ENCODE data around the gene SP6. TPM values are rescaled to one million over a fixed set of nuclear protein-coding genes. Genes with fewer than 3 reads are reported as not detected.

Gene SP6
- total RNA-seq, 1 experiment from 2014 or later = 10.8 TPM

DNA sequence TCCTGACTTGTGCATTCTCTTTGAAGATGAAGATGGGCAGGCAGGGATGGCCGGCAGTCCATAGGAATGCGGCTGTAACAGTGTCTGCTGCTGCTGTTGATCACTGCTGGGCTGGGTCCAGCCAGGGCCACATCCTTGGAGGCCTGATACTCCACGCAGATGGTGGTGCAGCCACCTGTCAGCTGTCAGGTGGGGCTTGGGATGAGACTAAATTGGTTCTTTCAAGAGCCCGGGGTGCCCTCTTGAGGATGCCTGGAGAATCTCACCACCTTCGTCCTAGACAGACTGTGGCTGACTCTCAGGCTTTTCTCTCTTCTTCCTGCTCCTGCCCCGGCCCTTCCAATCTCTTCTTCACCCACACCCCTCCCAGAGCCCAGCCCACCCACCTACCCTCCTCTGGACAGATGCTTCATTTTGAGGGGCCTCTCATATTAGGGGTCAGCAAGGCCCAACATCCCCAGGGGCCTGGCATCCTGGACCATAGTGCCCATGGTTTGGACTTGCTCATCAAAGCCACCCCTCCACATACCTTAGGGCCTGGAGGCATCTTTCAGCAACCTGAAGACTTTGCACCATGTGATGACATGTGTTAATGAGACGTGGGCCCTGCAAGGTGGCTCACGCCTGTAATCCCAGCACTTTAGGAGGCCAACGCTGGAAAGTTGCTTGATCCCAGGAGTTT, 48.5 kb downstream of the SP6 start (continued):
- no peak for TF ChIP-seq ELF1 (IDR thresholded peaks at IDR 0.05; ENCODE audit: borderline replicate concordance, low read depth)
- no peak for TF ChIP-seq EZH2 (IDR thresholded peaks at IDR 0.05)

- H3K27me3 ChIP-seq (ENCODE audit: insufficient read depth, low read length) = peaks cover 11% of the 10 kb centered on the region; the same call in 1 of the 2 replicates
- ChIA-PET RAD21 (ENCODE audit: low non-redundant PET in 1 of 2, low total read pairs in 2 of 2, uncharacterized antibody in 2 of 2, unreplicated experiment in 2 of 2) (no interaction called here), POLR2A (no interaction called here), CTCF (interaction anchor here (0.7 to 1.4 kb wide), 9 partner anchors 16 to 216 kb away, joined by 3 to 5 read pairs (median 3); partner anchors contain the start of genes CDK5RAP3 and TBKBP1)
- no peak overlapping the region for H2AFZ ChIP-seq (ENCODE audit: low read depth, low read length, poor library complexity, severe bottlenecking)
- intact Hi-C loops (cut with micrococcal nuclease) = loop anchor here (1.0 to 5.0 kb wide), 5 partner anchors 26 to 181 kb away; partner anchors contain the start of gene TBX21
- TF ChIP-seq ELF1 (IDR thresholded peaks at IDR 0.05; ENCODE audit: borderline replicate concordance, low read depth) (no peak), RAD21 (IDR thresholded peaks at IDR 0.05; ENCODE audit: low read depth) (no peak), POLR2A (IDR thresholded peaks at IDR 0.05; ENCODE audit: borderline replicate concordance, extremely low read depth, insufficient read depth, insufficient read length) (no peak), JUND (IDR thresholded peaks at IDR 0.05) (no peak), ZNF274 (IDR thresholded peaks at IDR 0.05; ENCODE audit: low read depth, low read length) (no peak), SRF (IDR thresholded peaks at IDR 0.05; ENCODE audit: low read depth) (no peak), SIN3A (IDR thresholded peaks at IDR 0.05; ENCODE audit: low read depth) (no peak), CEBPB (IDR thresholded peaks at IDR 0.05; ENCODE audit: low read depth) (no peak), CBX3 (IDR thresholded peaks at IDR 0.05; ENCODE audit: low read depth) (no peak), POLR2AphosphoS5 (IDR thresholded peaks at IDR 0.05; ENCODE audit: low read depth, low read length) (no peak), ATF3 (IDR thresholded peaks at IDR 0.05) (no peak), EGR1 (IDR thresholded peaks at IDR 0.05; ENCODE audit: low read depth) (no peak), SP1 (IDR thresholded peaks at IDR 0.05; ENCODE audit: low read depth) (no peak), CTCF (IDR thresholded peaks at IDR 0.05 in 2 of 3, conservative IDR thresholded peaks at IDR 0.05 in 1 of 3; ENCODE audit: borderline replicate concordance in 1 of 3, insufficient read depth in 1 of 3, low read depth in 2 of 3, low read length in 2 of 3) (no peak), FOSL1 (IDR thresholded peaks at IDR 0.05; ENCODE audit: low read depth) (no peak), ZFX (IDR thresholded peaks at IDR 0.05) (no peak), REST (IDR thresholded peaks at IDR 0.05; ENCODE audit: low read depth) (no peak), TCF7L2 (IDR thresholded peaks at IDR 0.05; ENCODE audit: borderline replicate concordance, extremely low read depth, insufficient read depth, insufficient read length) (no peak)
- no peaks in the 10 kb centered on the region for H3K4me1 ChIP-seq (ENCODE audit: control insufficient read depth in 1 of 2, insufficient read depth in 2 of 2, low read length in 2 of 2)
- H3K27ac ChIP-seq (ENCODE audit: low read depth, low read length) = no peak overlapping the region
- no peaks in the 10 kb centered on the region for H3K36me3 ChIP-seq (ENCODE audit: control insufficient read depth in 1 of 2, insufficient read depth in 2 of 2, low read length in 2 of 2)
- H3K9ac ChIP-seq (ENCODE audit: low read length) = no peak overlapping the region
- H3K9me2 ChIP-seq (ENCODE audit: insufficient read depth) = no peaks in the 10 kb centered on the region
- no peak overlapping the region for H3K4me3 ChIP-seq (replicated peaks in 1 of 2; ENCODE audit: low read depth in 1 of 2, low read length in 2 of 2)
- no peaks in the 10 kb centered on the region for H3K79me2 ChIP-seq (ENCODE audit: insufficient read depth, low read length)
- no peaks in the 10 kb centered on the region for H4K20me1 ChIP-seq (ENCODE audit: insufficient read depth)
- ATAC-seq (no peak; the same call in 1 of the 2 replicates), DNase-seq (ENCODE audit: low read depth, low spot score) (no peak)
- no peak overlapping the region for H3K4me2 ChIP-seq (ENCODE audit: low read length)
- no TSS peak for BruUV-seq (replicated peaks)
- H3K9me3 ChIP-seq (ENCODE audit: control insufficient read depth in 1 of 2, insufficient read depth in 1 of 2, low read depth in 1 of 2, low read length in 2 of 2) = no peaks in the 10 kb centered on the region
Measured at GRCh38 chr17:47801906-47802305, 49.1 kb downstream of the SP6 start.

Measured in HCT116 (cell line).